22Rv1 (cell line): Measurements from ENCODE around the gene CHD3.

ENCODE experiments used
- CTCF ChIP-seq: fragments of 450-650 bp; IDR thresholded peaks from 2 replicates; pipeline ENCODE4 v1.5.1; 2017; ENCODE audit warnings: mild to moderate bottlenecking
- ZFX ChIP-seq: fragments of 450-650 bp; IDR thresholded peaks from 2 replicates; pipeline ENCODE4 v1.6.1; 2017; ENCODE audit warnings: antibody characterized with exemption, borderline replicate concordance

GRCh38 chr17:7846063-7846735 lies 42.4 kb upstream of the CHD3 start:
- TF ChIP-seq CTCF (no peak), ZFX (no peak)
